ENCODE measurements around the gene PHOSPHO2.
A peak's percentile ranks its signal among the peaks of the same experiment; 100 is the strongest.

Gene PHOSPHO2

GRCh38 chr2:169694113-169694893 is at the start of gene PHOSPHO2, which contains the start of gene CFAP210:
TSS of gene PHOSPHO2 (plus strand) at chr2:169694469. CDS start at chr2:169700972, 6,503 bp downstream.
TSS of gene CFAP210 (minus strand) at chr2:169694405. CDS start at chr2:169694327, 78 bp downstream.
- DNase-seq: peak; percentile 99

GRCh38 chr2:169647496-169647895 is 46.8 kb upstream of the PHOSPHO2 start:
- DNase-seq: no peak

- no peak for DNase-seq
Measured at GRCh38 chr2:169649278-169649677, 45.0 kb upstream of the PHOSPHO2 start.

GRCh38 chr2:169653636-169654035 is 40.6 kb upstream of the PHOSPHO2 start:
- DNase-seq: no peak

GRCh38 chr2:169656164-169656563 is 38.1 kb upstream of the PHOSPHO2 start:
- DNase-seq: no peak

GRCh38 chr2:169658877-169659276 is 35.4 kb upstream of the PHOSPHO2 start:
- no peak for DNase-seq

GRCh38 chr2:169659320-169659719 is 34.9 kb upstream of the PHOSPHO2 start:
- no peak for DNase-seq

GRCh38 chr2:169661265-169661664 is 33.0 kb upstream of the PHOSPHO2 start:
- no peak for DNase-seq

- DNase-seq: no peak
Measured at GRCh38 chr2:169662744-169663143, 31.5 kb upstream of the PHOSPHO2 start.

- DNase-seq: no peak
Measured at GRCh38 chr2:169663247-169663646, 31.0 kb upstream of the PHOSPHO2 start.

GRCh38 chr2:169664600-169664977 is 29.7 kb upstream of the PHOSPHO2 start:
- no peak for DNase-seq

GRCh38 chr2:169664978-169665930 is 29.0 kb upstream of the PHOSPHO2 start:
- DNase-seq: no peak

- no peak for DNase-seq
Measured at GRCh38 chr2:169667583-169667982, 26.7 kb upstream of the PHOSPHO2 start.

- no peak for DNase-seq
Measured at GRCh38 chr2:169670215-169670651, 24.0 kb upstream of the PHOSPHO2 start.

- DNase-seq: no peak
Measured at GRCh38 chr2:169670937-169671336, 23.3 kb upstream of the PHOSPHO2 start.

GRCh38 chr2:169672406-169672805 is 21.9 kb upstream of the PHOSPHO2 start:
- DNase-seq: no peak

GRCh38 chr2:169673106-169673505 is 21.2 kb upstream of the PHOSPHO2 start:
- no peak for DNase-seq

GRCh38 chr2:169673921-169674320 is 20.3 kb upstream of the PHOSPHO2 start:
- DNase-seq: no peak

GRCh38 chr2:169676357-169676756 is 17.9 kb upstream of the PHOSPHO2 start:
- no peak for DNase-seq

GRCh38 chr2:169676850-169677249 is 17.4 kb upstream of the PHOSPHO2 start:
- DNase-seq: no peak

GRCh38 chr2:169683054-169683424 is 11.2 kb upstream of the PHOSPHO2 start:
- DNase-seq: no peak

- no peak for DNase-seq
Measured at GRCh38 chr2:169683425-169684134, 10.7 kb upstream of the PHOSPHO2 start.

GRCh38 chr2:169684135-169684565 is 10.1 kb upstream of the PHOSPHO2 start:
- no peak for DNase-seq
